DND-41 (cell line): ENCODE data around the gene UGGT2.

Source experiments
- ATAC-seq: fragments of 200-7000 bp; cut with Tn5 transposase; 3 replicates; pipeline ENCODE4 v1.9.1; 2021; ENCODE audit warnings: low read depth; ENCODE audit not compliant: insufficient read depth
- DNase-seq: peaks from one replicate; pipeline ENCODE4 v3.0.0-alpha.2; 2020
- H2AFZ ChIP-seq: 2 replicates; pipeline ENCODE4 v1.6.0; 2012; ENCODE audit warnings: low read depth, low read length
- H3K27ac ChIP-seq: 2 replicates; pipeline ENCODE4 v1.5.1; 2012; ENCODE audit warnings: low read length, inconsistent platforms
- H3K27me3 ChIP-seq: fragments of 200-600 bp; sonication (generic); 2 replicates; pipeline ENCODE4 v1.6.0; 2012; ENCODE audit warnings: low read length, mild to moderate bottlenecking, inconsistent platforms; ENCODE audit not compliant: insufficient read depth, poor library complexity
- H3K36me3 ChIP-seq: 2 replicates; pipeline ENCODE4 v1.5.1; 2012; ENCODE audit warnings: low read length, inconsistent platforms; ENCODE audit not compliant: insufficient read depth
- H3K4me1 ChIP-seq: 2 replicates; pipeline ENCODE4 v1.5.1; 2012; ENCODE audit warnings: mild to moderate bottlenecking, low read length; ENCODE audit not compliant: insufficient read depth
- H3K4me2 ChIP-seq: 2 replicates; pipeline ENCODE4 v1.6.0; 2012; ENCODE audit warnings: mild to moderate bottlenecking, moderate library complexity, low read length, inconsistent platforms; ENCODE audit not compliant: insufficient read depth
- H3K4me3 ChIP-seq, 2 experiments: fragments of 200-600 bp in 1 of 2; shearing (Covaris generic) in 1 of 2; 2 replicates each; pipeline ENCODE4 v1.5.1; 2012 to 2016; ENCODE audit warnings: inconsistent platforms in 2 of 2, low read length in 2 of 2, mild to moderate bottlenecking in 2 of 2, low read depth in 1 of 2, moderate library complexity in 1 of 2
- H3K79me2 ChIP-seq: 2 replicates; pipeline ENCODE4 v1.6.0; 2012; ENCODE audit warnings: low read length, inconsistent platforms; ENCODE audit not compliant: insufficient read depth
- H3K9ac ChIP-seq: 2 replicates; pipeline ENCODE4 v1.6.0; 2012; ENCODE audit warnings: low read depth, mild to moderate bottlenecking, inconsistent platforms, low read length, moderate library complexity
- H3K9me3 ChIP-seq: 2 replicates; pipeline ENCODE4 v1.5.1; 2012; ENCODE audit warnings: low read length, moderate library complexity, mild to moderate bottlenecking, inconsistent platforms; ENCODE audit not compliant: insufficient read depth, severe bottlenecking
- H4K20me1 ChIP-seq: 2 replicates; pipeline ENCODE4 v1.6.0; 2012; ENCODE audit warnings: low read length; ENCODE audit not compliant: insufficient read depth
- CTCF ChIP-seq: IDR thresholded peaks from 2 replicates; pipeline ENCODE4 v1.5.1; 2012; ENCODE audit warnings: borderline replicate concordance, low read length, moderate library complexity, mild to moderate bottlenecking; ENCODE audit not compliant: poor library complexity, severe bottlenecking; ENCODE audit errors: extremely low read depth
- EZH2 ChIP-seq: IDR thresholded peaks from 3 replicates; pipeline ENCODE4 v1.6.1; 2012; ENCODE audit warnings: borderline replicate concordance, low read depth, mild to moderate bottlenecking, moderate library complexity, low read length, inconsistent platforms; ENCODE audit not compliant: severe bottlenecking

UGGT2 gene

GRCh38 chr13:95813139-95813538 is 240.1 kb downstream of the UGGT2 start:
- H3K79me2 ChIP-seq: no peaks in the 10 kb centered on the region
- H3K27ac ChIP-seq: no peak overlapping the region
- H3K9ac ChIP-seq: no peak overlapping the region
- H3K9me3 ChIP-seq: peaks cover 19% of the 10 kb centered on the region
- no peaks in the 10 kb centered on the region for H3K27me3 ChIP-seq
- H2AFZ ChIP-seq: no peak overlapping the region
- H3K36me3 ChIP-seq: no peaks in the 10 kb centered on the region
- H3K4me3 ChIP-seq: no peak overlapping the region
- no peak for TF ChIP-seq EZH2
- no peak for TF ChIP-seq CTCF
- H3K4me2 ChIP-seq: no peak overlapping the region
- DNase-seq: no peak
- no peaks in the 10 kb centered on the region for H3K4me1 ChIP-seq
- ATAC-seq: no peak
- no peaks in the 10 kb centered on the region for H4K20me1 ChIP-seq

- ATAC-seq: no peak
- H3K4me3 ChIP-seq: no peak overlapping the region
Measured at GRCh38 chr13:95809429-95809828, 243.8 kb downstream of the UGGT2 start.

GRCh38 chr13:95805921-95806320 is 247.3 kb downstream of the UGGT2 start:
- ATAC-seq (no peak), DNase-seq (no peak)
- H2AFZ ChIP-seq: no peak overlapping the region
- no peaks in the 10 kb centered on the region for H3K27me3 ChIP-seq
- no peak overlapping the region for H3K27ac ChIP-seq
- no peaks in the 10 kb centered on the region for H4K20me1 ChIP-seq
- H3K4me2 ChIP-seq: no peak overlapping the region
- H3K9ac ChIP-seq: no peak overlapping the region
- no peaks in the 10 kb centered on the region for H3K4me1 ChIP-seq
- H3K79me2 ChIP-seq: no peaks in the 10 kb centered on the region
- TF ChIP-seq CTCF (no peak), EZH2 (no peak)
- H3K4me3 ChIP-seq: no peak overlapping the region
- H3K36me3 ChIP-seq: no peaks in the 10 kb centered on the region
- peaks cover 8% of the 10 kb centered on the region for H3K9me3 ChIP-seq

More at GRCh38 chr13:95809429-95809828, 243.8 kb downstream of the UGGT2 start:
- H4K20me1 ChIP-seq: no peaks in the 10 kb centered on the region
- peaks cover 23% of the 10 kb centered on the region for H3K9me3 ChIP-seq
- no peak overlapping the region for H2AFZ ChIP-seq
- no peaks in the 10 kb centered on the region for H3K36me3 ChIP-seq
- no peaks in the 10 kb centered on the region for H3K4me1 ChIP-seq
- DNase-seq: no peak
- H3K27ac ChIP-seq: no peak overlapping the region
- no peak for TF ChIP-seq CTCF
- TF ChIP-seq EZH2: no peak
- H3K4me2 ChIP-seq: no peak overlapping the region
- H3K27me3 ChIP-seq: no peaks in the 10 kb centered on the region
- no peaks in the 10 kb centered on the region for H3K79me2 ChIP-seq
- H3K9ac ChIP-seq: no peak overlapping the region

GRCh38 chr13:95801825-95802224 is 251.4 kb downstream of the UGGT2 start:
- Histone ChIP-seq H3K9ac (no peak overlapping the region), H3K27me3 (no peaks in the 10 kb centered on the region), H3K79me2 (no peaks in the 10 kb centered on the region), H3K4me1 (no peaks in the 10 kb centered on the region), H3K4me2 (no peak overlapping the region), H3K9me3 (peaks cover 4% of the 10 kb centered on the region), H4K20me1 (no peaks in the 10 kb centered on the region), H3K27ac (no peak overlapping the region), H2AFZ (no peak overlapping the region), H3K36me3 (no peaks in the 10 kb centered on the region), H3K4me3 (no peak overlapping the region)
- no peak for ATAC-seq
- TF ChIP-seq EZH2 (no peak), CTCF (no peak)
- no peak for DNase-seq
